Naive B cell (primary cell): ENCODE measurements around the gene NCKIPSD. TPM values are rescaled to one million over a fixed set of nuclear protein-coding genes. Genes with fewer than 3 reads are reported as not detected.

Experiments
- ATAC-seq, 2 donors: fragments of 150-1000 bp; cut with Tn5 transposase; 2 replicates each; pipeline ENCODE4 v1.10.0; 2021; ENCODE audit warnings: low read depth in 2 of 2, mild to moderate bottlenecking in 2 of 2, moderate library complexity in 2 of 2
- DNase-seq: peaks from one replicate; pipeline ENCODE4 v3.0.0; 2022
- H3K27ac Mint-ChIP-seq, 6 donors: one replicate each; pipeline ENCODE4 v1.8.0; 2020 to 2022; ENCODE audit warnings: mild to moderate bottlenecking in 6 of 6, mixed read lengths in 6 of 6, moderate library complexity in 5 of 6, inconsistent platforms in 2 of 6
- H3K27me3 Mint-ChIP-seq, 3 donors: one replicate each; pipeline ENCODE4 v1.8.0; 2021 to 2022; ENCODE audit warnings: mixed read lengths in 3 of 3, mild to moderate bottlenecking in 1 of 3
- H3K36me3 Mint-ChIP-seq, 2 donors: one replicate each; pipeline ENCODE4 v1.8.0; 2020 to 2022; ENCODE audit warnings: mixed read lengths in 2 of 2, inconsistent platforms in 1 of 2, mild to moderate bottlenecking in 1 of 2
- H3K4me1 Mint-ChIP-seq, 3 donors: one replicate each; pipeline ENCODE4 v1.8.0; 2020 to 2022; ENCODE audit warnings: mixed read lengths in 3 of 3, inconsistent platforms in 1 of 3, mild to moderate bottlenecking in 1 of 3, moderate library complexity in 1 of 3
- H3K4me3 Mint-ChIP-seq, 8 donors: one replicate each; pipeline ENCODE4 v1.8.0; 2020 to 2022; ENCODE audit warnings: mild to moderate bottlenecking in 8 of 8, mixed read lengths in 8 of 8, moderate library complexity in 8 of 8, inconsistent platforms in 2 of 8
- H3K9me3 Mint-ChIP-seq, 7 donors: one replicate each; pipeline ENCODE4 v1.8.0; 2020 to 2022; ENCODE audit warnings: mixed read lengths in 7 of 7, mild to moderate bottlenecking in 5 of 7, inconsistent platforms in 2 of 7, moderate library complexity in 1 of 7
- polyA plus RNA-seq, 6 donors: library from polyadenylated mRNA; unstranded; fragments of 300-500 nt; fragmentation: Illumina TruSeq; gene quantifications; one replicate each; pipeline ENCODE4 v1.2.3, GENCODE V29; 2021; ENCODE audit warnings: low read depth in 6 of 6

The NCKIPSD gene
- polyA plus RNA-seq, 6 donors from 2014 or later, result 3.3 to 11.2 (median 4.9) TPM

DNA sequence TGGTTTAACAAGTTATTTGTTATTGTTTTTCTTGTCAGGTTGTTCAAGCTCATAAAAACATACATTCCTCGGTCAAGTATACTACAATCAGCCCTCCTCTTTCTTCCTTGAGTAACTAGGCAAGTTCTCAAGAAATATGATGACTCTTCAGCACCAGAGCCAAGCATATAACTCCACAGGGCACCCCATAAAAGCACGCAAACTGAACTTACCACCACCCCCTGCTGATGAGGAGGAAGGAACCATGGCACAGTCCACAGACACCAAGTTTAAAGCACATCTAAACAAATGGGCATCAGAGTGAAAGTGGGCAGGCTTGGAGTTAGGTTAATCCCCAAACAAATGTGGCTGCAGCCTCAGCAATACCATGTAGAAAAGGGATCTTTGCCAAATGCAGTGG lies 26.0 kb upstream of the NCKIPSD start:
- H3K4me3 Mint-ChIP-seq, result no peak overlapping the region
- no peaks in the 10 kb centered on the region for H3K36me3 Mint-ChIP-seq
- H3K27me3 Mint-ChIP-seq, result no peaks in the 10 kb centered on the region
- H3K27ac Mint-ChIP-seq, result peak overlapping the region in 3 of 6 donors; percentile 57 to 80 (median 69)
- no peaks in the 10 kb centered on the region for H3K9me3 Mint-ChIP-seq
- ATAC-seq (no peak), DNase-seq (no peak)
- peaks cover 33 to 58% (median 56%) of the 10 kb centered on the region in 3 donors for H3K4me1 Mint-ChIP-seq

DNA sequence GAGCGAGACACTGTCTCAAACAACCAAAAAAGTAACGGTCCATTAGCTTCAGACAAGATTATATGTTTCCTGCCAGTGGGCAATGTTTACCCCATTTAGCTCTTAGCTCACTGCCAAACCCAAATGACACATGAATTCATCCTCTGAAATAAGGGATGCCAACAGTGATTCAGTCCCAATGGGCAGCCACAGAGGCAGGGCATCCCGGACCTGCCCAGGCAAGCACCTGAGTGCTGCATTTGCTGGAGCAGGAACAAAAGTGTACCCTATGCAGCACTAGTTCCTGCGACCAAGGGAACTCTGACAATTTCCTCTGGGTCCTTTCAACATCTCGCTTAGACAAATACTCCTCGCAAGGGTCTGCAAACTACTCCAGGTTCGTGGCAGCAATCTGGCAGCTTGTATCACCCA lies 23.3 kb upstream of the NCKIPSD start:
- no peaks in the 10 kb centered on the region for H3K9me3 Mint-ChIP-seq
- no peaks in the 10 kb centered on the region for H3K27me3 Mint-ChIP-seq
- H3K36me3 Mint-ChIP-seq, result no peaks in the 10 kb centered on the region
- DNase-seq (no peak), ATAC-seq (no peak)
- H3K27ac Mint-ChIP-seq, result peak overlapping the region in 2 of 6 donors; percentile 26 to 27
- H3K4me1 Mint-ChIP-seq, result peaks cover 22 to 52% (median 44%) of the 10 kb centered on the region in 3 donors
- peak overlapping the region in 1 of 8 donors; percentile 25 for H3K4me3 Mint-ChIP-seq

DNA sequence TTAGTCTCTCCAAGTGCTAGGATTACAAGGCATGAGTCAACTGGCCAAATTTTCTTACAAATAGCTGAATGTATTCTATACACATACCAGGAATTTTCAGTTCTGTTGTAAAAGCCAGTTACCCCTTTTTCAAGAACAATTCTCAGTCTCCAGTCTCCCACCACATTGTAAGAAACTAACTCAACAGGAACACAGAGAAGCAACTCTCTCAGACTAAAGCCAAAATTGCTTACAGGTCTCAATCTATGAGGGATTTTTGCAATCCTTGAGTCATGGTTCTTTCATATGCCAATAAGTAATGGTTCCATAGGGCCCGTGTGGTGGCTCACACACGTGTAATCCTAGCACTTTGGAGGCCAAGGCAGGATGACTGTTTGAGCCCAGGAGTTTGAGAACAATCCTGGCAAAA lies 22.8 kb upstream of the NCKIPSD start:
- H3K9me3 Mint-ChIP-seq, result no peaks in the 10 kb centered on the region
- H3K4me3 Mint-ChIP-seq, result no peak overlapping the region
- DNase-seq (no peak), ATAC-seq (no peak)
- peak overlapping the region in 2 of 6 donors; percentile 26 to 66 for H3K27ac Mint-ChIP-seq
- H3K27me3 Mint-ChIP-seq, result no peaks in the 10 kb centered on the region
- peaks cover 20 to 52% (median 41%) of the 10 kb centered on the region in 3 donors for H3K4me1 Mint-ChIP-seq
- H3K36me3 Mint-ChIP-seq, result no peaks in the 10 kb centered on the region

DNA sequence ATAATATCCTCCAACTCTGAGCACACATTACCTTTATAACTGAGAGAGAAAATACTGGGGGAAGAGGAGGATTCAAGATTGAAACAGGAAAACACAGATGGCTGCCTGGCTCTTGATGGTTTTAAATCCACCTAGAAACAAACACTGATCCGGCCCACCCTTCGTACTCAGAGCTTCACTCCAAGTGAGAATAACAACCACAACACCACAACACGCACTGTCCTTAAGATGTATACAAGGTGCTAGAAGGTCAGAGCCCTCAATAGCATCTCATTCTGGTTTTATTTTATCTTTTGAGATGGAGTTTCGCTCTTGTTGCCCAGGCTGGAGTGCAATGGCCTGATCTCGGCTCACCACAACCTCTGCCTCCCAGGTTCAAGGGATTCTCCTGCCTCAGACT lies 21.4 kb upstream of the NCKIPSD start:
- no peak for DNase-seq
- H3K4me3 Mint-ChIP-seq, result no peak overlapping the region
- H3K36me3 Mint-ChIP-seq, result peaks cover 8% of the 10 kb centered on the region in 2 donors
- peaks cover 23 to 55% (median 46%) of the 10 kb centered on the region in 3 donors for H3K4me1 Mint-ChIP-seq
- H3K27ac Mint-ChIP-seq, result peak overlapping the region in 1 of 6 donors; percentile 6
- H3K27me3 Mint-ChIP-seq, result no peaks in the 10 kb centered on the region
- H3K9me3 Mint-ChIP-seq, result peaks cover 0 to 4% (median 0%) of the 10 kb centered on the region in 7 donors
- no peak for ATAC-seq

DNA sequence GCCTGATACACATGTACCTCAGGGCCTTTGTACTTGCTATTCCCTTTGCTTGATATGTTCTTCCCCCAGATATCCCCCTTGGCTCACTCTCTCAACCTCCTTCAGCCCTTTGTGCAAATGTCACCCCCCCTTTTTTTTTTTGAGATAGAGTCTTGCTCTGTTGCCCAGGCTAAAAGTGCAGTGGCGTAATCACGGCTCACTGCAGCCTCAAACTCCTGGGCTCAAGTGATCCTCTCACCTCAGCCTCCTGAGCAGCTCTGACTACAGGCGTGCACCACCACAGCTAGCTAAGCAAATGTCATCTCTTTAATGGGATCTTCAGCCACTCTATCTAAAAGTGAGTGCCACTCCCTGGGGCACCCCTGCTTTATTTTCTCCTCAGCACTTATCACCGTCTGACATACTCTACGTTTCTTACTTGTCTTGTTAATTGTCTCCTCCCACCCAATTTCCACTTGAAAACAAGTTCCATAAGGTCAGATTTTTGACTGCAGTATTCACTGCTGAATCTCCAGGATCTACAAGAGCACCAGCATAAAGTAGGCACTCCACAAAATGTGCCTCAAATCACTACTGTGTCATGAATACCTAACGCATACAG lies 16.7 kb upstream of the NCKIPSD start:
- no peak for DNase-seq
- peak overlapping the region in 3 of 6 donors; percentile 5 to 71 (median 64) for H3K27ac Mint-ChIP-seq

DNA sequence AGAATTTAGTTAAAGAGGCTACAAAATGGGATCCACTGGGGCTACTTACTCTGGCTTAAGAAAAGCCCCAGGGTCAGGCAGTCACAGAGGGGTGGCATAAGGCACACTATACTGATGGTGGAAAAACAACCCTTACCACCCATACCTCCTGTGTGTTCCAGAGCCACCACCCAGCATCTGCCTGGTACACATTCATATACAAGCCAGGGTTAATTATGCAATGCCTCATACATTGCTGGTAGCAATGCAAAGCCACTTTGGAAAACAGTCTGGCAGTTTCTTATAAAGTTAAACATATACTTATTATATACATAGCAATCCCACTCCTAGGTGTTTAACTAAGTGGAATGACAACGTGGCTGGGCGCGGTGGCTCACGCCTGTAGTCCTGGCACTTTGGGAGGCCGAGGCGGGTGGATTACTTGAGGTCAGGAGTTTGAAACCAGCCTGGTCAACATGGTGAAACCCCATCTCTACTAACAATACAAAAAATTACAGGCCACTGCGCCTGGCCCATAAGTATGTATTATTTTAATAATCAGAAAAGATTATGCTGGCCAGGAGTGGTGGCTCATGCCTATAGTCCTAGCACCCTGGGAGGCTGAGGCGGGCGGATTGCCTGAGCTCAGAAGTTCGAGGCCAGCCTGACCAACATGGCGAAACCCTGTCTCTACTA lies 15.2 kb upstream of the NCKIPSD start:
- ATAC-seq (no peak), DNase-seq (no peak)
- Mint-ChIP-seq H3K36me3 (peaks cover 8% of the 10 kb centered on the region in 2 donors), H3K27me3 (no peaks in the 10 kb centered on the region), H3K27ac (no peak overlapping the region), H3K4me3 (no peak overlapping the region), H3K9me3 (peaks cover 0 to 4% (median 0%) of the 10 kb centered on the region in 7 donors), H3K4me1 (peaks cover 19 to 36% (median 26%) of the 10 kb centered on the region in 3 donors)

More for the DNA sequence above, 16.7 kb upstream of the NCKIPSD start:
- ATAC-seq, result no peak
- peaks cover 0 to 4% (median 0%) of the 10 kb centered on the region in 7 donors for H3K9me3 Mint-ChIP-seq
- H3K27me3 Mint-ChIP-seq, result no peaks in the 10 kb centered on the region
- H3K4me1 Mint-ChIP-seq, result peaks cover 15 to 40% (median 31%) of the 10 kb centered on the region in 3 donors
- peak overlapping the region in 1 of 8 donors; percentile 48 for H3K4me3 Mint-ChIP-seq
- peaks cover 8% of the 10 kb centered on the region in 2 donors for H3K36me3 Mint-ChIP-seq

DNA sequence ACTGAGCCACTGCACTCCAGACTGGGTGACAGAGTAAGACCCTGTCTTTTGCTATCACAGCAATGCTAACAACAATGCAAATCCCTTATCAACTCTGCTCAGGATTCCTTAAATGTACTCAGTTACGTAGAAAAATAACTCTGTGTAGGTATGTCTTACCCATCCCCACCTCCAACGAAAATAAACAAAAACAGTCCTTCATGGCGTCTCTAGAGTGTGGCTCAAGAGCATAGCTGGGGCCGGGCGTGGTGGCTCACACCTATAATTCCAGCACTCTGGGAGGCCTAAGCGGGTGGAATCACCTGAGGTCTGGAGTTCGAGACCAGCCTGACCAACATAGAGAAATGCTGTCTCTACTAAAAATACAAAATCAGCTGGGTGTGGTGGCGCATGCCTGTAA lies 13.2 kb upstream of the NCKIPSD start:
- no peak for ATAC-seq
- Mint-ChIP-seq H3K27me3 (no peaks in the 10 kb centered on the region), H3K9me3 (peaks cover 0 to 4% (median 0%) of the 10 kb centered on the region in 7 donors), H3K4me1 (peaks cover 19 to 32% (median 26%) of the 10 kb centered on the region in 3 donors), H3K36me3 (peaks cover 8% of the 10 kb centered on the region in 2 donors), H3K27ac (no peak overlapping the region), H3K4me3 (no peak overlapping the region)
- DNase-seq, result no peak

DNA sequence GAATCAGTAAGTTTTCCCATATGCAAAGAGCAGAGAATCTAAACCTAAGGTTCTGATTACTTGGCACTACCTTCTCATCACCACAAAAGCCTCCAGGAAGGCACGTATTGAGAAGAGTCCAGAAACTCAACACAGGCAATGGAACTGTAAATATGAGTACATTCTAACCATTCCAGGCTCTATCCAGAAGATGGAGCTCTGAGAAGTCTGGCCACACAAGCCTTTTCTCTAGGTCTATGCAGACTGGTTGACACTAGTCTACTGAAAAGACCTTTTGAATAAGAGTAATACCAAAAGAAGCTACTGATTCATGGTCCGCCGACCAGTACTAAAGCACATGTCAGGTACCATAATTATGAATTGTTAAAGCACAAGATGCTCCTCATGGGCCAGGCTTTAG lies 12.2 kb upstream of the NCKIPSD start:
- H3K27ac Mint-ChIP-seq, result no peak overlapping the region
- H3K9me3 Mint-ChIP-seq, result peaks cover 0 to 4% (median 0%) of the 10 kb centered on the region in 7 donors
- H3K36me3 Mint-ChIP-seq, result peaks cover 6 to 8% of the 10 kb centered on the region in 2 donors
- no peak for DNase-seq
- H3K4me1 Mint-ChIP-seq, result peaks cover 19 to 32% (median 24%) of the 10 kb centered on the region in 3 donors
- ATAC-seq, result no peak
- H3K4me3 Mint-ChIP-seq, result no peak overlapping the region
- no peaks in the 10 kb centered on the region for H3K27me3 Mint-ChIP-seq

DNA sequence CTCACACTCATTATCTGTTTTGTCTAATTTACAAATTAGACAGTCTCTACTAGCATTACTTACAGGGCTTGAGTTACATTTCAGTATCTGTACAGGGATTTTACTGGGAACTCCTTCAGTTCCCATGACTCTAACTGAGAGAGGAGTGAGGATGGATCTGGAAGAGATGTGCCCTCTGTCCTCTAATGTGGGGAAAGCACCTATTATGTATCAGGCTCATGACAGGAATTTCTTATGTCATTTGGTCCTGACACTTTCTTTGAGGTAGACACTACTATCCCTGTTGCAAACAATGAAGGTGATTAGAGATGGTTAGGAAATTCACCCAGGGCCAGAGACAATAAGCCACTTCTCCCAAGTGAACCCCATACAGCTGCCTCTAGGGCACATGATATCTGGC lies 10.9 kb upstream of the NCKIPSD start:
- no peaks in the 10 kb centered on the region for H3K27me3 Mint-ChIP-seq
- no peaks in the 10 kb centered on the region for H3K9me3 Mint-ChIP-seq
- ATAC-seq (no peak), DNase-seq (no peak)
- H3K4me1 Mint-ChIP-seq, result peaks cover 12 to 27% (median 17%) of the 10 kb centered on the region in 3 donors
- no peak overlapping the region for H3K4me3 Mint-ChIP-seq
- peak overlapping the region in 2 of 6 donors; percentile 38 to 47 for H3K27ac Mint-ChIP-seq
- H3K36me3 Mint-ChIP-seq, result no peaks in the 10 kb centered on the region

DNA sequence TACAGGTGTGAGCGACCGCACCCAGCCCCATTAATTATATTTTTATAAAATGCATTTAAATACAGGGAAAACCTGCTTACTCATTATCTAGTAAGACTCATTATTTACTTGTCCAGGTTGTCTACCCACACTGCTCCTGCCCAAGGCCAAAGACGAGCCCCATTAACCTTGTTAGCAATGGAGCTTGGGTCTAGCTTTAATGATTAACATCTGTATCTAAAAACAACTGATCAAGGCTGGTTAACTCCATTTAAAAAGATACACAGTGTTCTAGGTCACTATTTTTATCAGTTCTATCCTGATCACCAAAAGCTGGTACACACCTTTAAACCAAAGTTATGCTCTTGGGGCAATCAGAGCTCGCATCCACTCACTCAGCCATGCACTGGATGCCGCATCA lies 10.4 kb upstream of the NCKIPSD start:
- Mint-ChIP-seq H3K4me1 (peaks cover 12 to 27% (median 17%) of the 10 kb centered on the region in 3 donors), H3K36me3 (peaks cover 0 to 3% of the 10 kb centered on the region in 2 donors), H3K9me3 (no peaks in the 10 kb centered on the region), H3K27me3 (no peaks in the 10 kb centered on the region), H3K4me3 (no peak overlapping the region), H3K27ac (peak overlapping the region in 1 of 6 donors; percentile 47)
- no peak for DNase-seq
- ATAC-seq, result no peak

DNA sequence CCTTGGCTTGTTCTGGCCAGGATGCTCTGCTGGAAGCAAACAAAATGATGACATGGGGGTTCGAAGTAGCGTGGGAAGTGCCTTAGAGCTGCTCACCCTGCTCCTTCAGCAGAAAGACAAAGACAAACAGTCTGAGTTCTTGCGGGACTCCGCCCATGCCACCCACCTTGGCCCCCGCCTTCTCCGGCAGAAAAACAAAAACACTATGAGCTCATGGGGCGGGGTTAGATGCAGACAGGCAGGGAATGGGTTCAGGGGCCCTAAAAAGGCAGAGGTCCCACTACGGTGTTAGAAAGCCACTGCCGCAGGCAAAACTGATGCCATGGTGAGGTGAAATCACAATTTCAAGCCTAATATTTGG lies 9.7 kb upstream of the NCKIPSD start:
- Mint-ChIP-seq H3K27me3 (no peaks in the 10 kb centered on the region), H3K36me3 (peaks cover 0 to 7% of the 10 kb centered on the region in 2 donors), H3K4me3 (no peak overlapping the region), H3K4me1 (peaks cover 10 to 26% (median 12%) of the 10 kb centered on the region in 3 donors), H3K27ac (no peak overlapping the region), H3K9me3 (no peaks in the 10 kb centered on the region)
- ATAC-seq, result no peak
- DNase-seq, result no peak

DNA sequence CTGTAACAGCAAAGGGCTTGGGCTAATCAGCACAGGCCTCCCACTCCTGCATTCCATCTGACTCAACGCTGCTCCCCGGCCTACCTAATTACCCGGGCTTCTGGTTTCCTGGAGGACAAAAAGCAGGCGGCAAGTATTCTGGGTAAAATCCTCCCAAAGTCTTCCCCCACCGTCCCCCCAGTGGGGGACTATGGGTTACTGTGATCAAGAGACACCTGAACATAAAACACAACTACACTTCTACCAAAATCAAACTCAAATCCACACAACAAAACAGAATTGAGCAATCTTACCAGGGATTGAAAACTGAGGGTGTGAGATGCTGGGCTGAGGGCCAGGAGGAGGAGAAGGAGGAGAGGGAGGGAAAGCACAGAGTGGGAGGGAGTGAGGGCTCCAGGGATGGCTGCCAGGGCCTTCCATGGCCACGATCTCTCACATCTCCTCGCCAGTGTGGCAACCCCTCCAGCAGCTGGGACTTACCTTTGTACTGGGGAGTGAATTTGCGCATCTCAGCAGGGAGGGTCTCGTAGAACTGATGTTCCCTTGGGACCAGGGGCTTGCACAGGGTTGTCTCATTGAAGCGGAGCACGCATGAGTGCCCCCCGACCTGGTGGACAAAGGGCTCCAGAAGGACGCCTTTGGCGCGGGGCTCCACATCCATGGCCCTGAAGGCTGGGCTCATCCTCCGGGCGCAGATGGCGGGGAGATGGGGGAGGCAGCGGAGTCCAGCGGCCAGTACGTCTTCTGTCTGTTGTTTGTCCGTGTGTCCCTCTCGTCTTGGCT lies 9.1 kb upstream of the NCKIPSD start:
- no peaks in the 10 kb centered on the region for H3K27me3 Mint-ChIP-seq
- H3K36me3 Mint-ChIP-seq, result peaks cover 0 to 7% of the 10 kb centered on the region in 2 donors

DNA sequence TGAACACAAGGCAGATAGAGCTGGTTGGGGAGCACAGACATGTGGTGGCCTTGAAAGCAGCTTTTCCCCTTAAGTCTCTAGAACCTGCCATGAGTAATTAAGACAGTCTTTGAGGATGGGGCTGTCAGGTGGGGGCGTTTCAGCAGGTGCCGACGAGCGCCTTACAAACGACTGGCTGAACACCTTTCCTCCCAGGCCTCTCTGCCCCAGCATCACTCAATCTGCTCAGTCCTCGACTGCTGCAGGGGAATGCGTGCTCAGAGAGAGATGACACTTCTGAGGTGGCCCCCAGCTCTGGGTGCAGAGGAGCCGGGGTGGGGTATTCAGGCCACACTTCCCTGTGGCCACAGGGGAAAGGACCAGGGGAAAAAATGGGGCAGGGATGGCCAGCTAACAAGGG lies 8.1 kb upstream of the NCKIPSD start:
- no peak overlapping the region for H3K27ac Mint-ChIP-seq
- peaks cover 0 to 7% of the 10 kb centered on the region in 2 donors for H3K36me3 Mint-ChIP-seq
- H3K9me3 Mint-ChIP-seq, result no peaks in the 10 kb centered on the region
- DNase-seq (no peak), ATAC-seq (no peak)
- peaks cover 4 to 12% (median 4%) of the 10 kb centered on the region in 3 donors for H3K4me1 Mint-ChIP-seq
- H3K4me3 Mint-ChIP-seq, result no peak overlapping the region
- no peaks in the 10 kb centered on the region for H3K27me3 Mint-ChIP-seq

More for the DNA sequence above, 9.1 kb upstream of the NCKIPSD start:
- ATAC-seq, result no peak
- peaks cover 7 to 21% (median 12%) of the 10 kb centered on the region in 3 donors for H3K4me1 Mint-ChIP-seq
- no peak overlapping the region for H3K27ac Mint-ChIP-seq
- DNase-seq, result no peak
- H3K9me3 Mint-ChIP-seq, result no peaks in the 10 kb centered on the region
- no peak overlapping the region for H3K4me3 Mint-ChIP-seq
